PFSK-1 (cell line): ENCODE measurements around the gene INHBB.

Experiments used
- FOXP2 ChIP-seq: optimal IDR thresholded peaks from 2 replicates; pipeline ENCODE3; 2011; ENCODE audit warnings: borderline replicate concordance, control low read depth, inconsistent platforms; ENCODE audit not compliant: insufficient read depth; ENCODE audit errors: extremely low read length, extremely low read depth
- POLR2AphosphoS5 ChIP-seq: IDR thresholded peaks from 2 replicates; pipeline ENCODE4 v1.6.1; 2012; ENCODE audit warnings: low read depth, mild to moderate bottlenecking, control low read depth, low read length, moderate library complexity
- SIN3A ChIP-seq: IDR thresholded peaks from 2 replicates; pipeline ENCODE4 v1.6.1; 2012; ENCODE audit warnings: mild to moderate bottlenecking, low read length, moderate library complexity, borderline replicate concordance; ENCODE audit not compliant: insufficient read depth
- TAF1 ChIP-seq: IDR thresholded peaks from 2 replicates; pipeline ENCODE4 v1.6.1; 2012; ENCODE audit warnings: low read length, control low read depth, borderline replicate concordance; ENCODE audit not compliant: insufficient read depth
- TF ChIP-seq, protein P1 (sequence below), 2 experiments: IDR thresholded peaks; 2 replicates each; pipeline versions ENCODE4 v1.6.1 to v1.8.0; 2011 to 2012; ENCODE audit warnings: low read depth in 2 of 2, low read length in 2 of 2, control low read depth in 1 of 2, inconsistent platforms in 1 of 2, mild to moderate bottlenecking in 1 of 2, moderate library complexity in 1 of 2; ENCODE audit not compliant: insufficient read depth in 1 of 2

Gene INHBB

DNA sequence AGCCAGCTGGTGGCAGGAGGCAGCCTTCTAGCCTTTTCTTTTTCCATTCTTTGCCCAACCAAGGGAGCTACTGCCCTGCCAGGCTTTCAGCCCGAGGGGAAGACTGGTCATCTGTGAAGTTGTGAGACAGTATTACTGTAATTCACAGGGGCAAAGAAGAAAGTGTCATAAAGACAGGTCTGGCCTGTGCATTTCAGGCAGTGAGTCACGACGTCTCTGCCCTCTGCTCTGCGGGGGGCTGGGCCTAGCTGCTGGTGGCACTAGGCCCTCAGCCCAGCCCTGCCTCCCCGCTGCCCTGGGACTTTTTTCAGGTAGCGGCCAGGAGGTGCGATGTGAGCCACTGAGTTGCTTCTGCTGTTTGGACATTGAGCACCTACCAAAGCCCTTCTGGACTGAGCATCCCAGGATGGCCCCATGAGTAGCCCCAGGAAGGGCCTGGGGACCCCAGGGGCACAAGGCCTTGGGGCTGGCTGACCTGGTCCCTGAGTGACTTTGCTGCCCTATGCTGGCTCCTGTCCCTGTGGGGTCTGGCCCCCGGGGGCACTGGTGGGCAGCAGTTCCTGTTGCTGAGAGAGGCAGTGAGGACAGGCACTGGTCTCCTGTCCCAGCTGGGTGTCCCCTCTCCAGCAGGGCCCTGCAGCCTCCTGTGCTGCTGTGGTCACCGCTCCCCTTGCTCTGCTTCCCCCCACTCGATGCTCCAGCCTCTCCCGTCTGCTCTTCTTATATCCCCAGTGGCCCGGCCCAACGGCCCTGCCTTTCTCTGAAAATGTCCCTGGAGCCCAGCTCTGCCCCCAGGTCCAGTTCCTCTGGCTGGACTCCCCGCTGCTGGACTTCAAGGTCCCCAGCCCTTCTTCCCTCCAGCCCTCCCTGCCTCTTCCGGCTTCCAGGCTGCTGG, 7.0 kb downstream of the INHBB start:
- TF ChIP-seq TAF1: no peak
- no peak for TF ChIP-seq POLR2AphosphoS5
- no peak for TF ChIP-seq FOXP2
- no peak for TF ChIP-seq SIN3A
- TF ChIP-seq, protein P1, sequence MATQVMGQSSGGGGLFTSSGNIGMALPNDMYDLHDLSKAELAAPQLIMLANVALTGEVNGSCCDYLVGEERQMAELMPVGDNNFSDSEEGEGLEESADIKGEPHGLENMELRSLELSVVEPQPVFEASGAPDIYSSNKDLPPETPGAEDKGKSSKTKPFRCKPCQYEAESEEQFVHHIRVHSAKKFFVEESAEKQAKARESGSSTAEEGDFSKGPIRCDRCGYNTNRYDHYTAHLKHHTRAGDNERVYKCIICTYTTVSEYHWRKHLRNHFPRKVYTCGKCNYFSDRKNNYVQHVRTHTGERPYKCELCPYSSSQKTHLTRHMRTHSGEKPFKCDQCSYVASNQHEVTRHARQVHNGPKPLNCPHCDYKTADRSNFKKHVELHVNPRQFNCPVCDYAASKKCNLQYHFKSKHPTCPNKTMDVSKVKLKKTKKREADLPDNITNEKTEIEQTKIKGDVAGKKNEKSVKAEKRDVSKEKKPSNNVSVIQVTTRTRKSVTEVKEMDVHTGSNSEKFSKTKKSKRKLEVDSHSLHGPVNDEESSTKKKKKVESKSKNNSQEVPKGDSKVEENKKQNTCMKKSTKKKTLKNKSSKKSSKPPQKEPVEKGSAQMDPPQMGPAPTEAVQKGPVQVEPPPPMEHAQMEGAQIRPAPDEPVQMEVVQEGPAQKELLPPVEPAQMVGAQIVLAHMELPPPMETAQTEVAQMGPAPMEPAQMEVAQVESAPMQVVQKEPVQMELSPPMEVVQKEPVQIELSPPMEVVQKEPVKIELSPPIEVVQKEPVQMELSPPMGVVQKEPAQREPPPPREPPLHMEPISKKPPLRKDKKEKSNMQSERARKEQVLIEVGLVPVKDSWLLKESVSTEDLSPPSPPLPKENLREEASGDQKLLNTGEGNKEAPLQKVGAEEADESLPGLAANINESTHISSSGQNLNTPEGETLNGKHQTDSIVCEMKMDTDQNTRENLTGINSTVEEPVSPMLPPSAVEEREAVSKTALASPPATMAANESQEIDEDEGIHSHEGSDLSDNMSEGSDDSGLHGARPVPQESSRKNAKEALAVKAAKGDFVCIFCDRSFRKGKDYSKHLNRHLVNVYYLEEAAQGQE (IDR thresholded peaks at IDR 0.05; ENCODE audit: insufficient read depth in 1 of 2, low read depth in 2 of 2, low read length in 2 of 2): no peak

DNA sequence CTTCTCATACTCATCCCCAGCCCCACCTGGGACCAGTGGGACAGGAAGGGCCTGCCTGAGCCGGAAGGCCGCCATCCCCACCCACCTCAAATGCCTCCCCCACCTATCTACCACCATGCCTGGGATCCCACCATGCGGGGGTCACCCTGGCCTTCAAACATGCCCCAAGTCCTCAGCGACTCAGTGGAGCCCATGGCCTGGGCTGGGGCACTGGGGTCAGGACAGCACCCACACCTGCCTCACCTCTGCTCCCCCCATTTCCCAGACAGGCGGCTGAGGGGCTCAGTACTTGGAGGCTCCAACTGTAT, 7.6 kb downstream of the INHBB start:
- no peak for TF ChIP-seq TAF1
- TF ChIP-seq SIN3A: no peak
- TF ChIP-seq, protein P1 (IDR thresholded peaks at IDR 0.05; ENCODE audit: insufficient read depth in 1 of 2, low read depth in 2 of 2, low read length in 2 of 2): no peak
- TF ChIP-seq POLR2AphosphoS5: no peak
- no peak for TF ChIP-seq FOXP2

DNA sequence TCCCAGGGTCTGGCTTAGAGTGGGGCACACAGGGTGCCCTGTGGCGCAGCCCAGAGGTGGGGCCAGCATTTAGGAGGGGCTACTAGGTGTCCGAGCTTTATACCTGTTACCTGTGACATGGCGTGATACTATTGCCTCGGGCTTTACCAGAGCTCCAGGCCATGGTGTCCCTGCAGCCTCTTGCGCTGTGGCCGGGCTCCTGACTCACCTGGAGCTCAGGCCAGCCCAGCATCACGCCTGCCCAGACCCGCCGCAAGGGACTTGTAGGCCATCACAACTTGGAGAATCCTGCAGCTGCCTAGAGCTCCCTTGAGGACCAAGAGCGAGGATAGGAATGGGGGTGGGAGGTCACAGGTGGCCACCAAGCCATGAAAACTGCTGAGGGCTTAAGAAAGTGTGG, 8.0 kb downstream of the INHBB start:
- no peak for TF ChIP-seq TAF1
- TF ChIP-seq, protein P1 (IDR thresholded peaks at IDR 0.05; ENCODE audit: insufficient read depth in 1 of 2, low read depth in 2 of 2, low read length in 2 of 2): no peak

GRCh38 chr2:120354467-120354866, 8.5 kb downstream of the INHBB start:
- TF ChIP-seq TAF1 (no peak), FOXP2 (no peak), POLR2AphosphoS5 (no peak), SIN3A (no peak)
- TF ChIP-seq, protein P1 (IDR thresholded peaks at IDR 0.05; ENCODE audit: insufficient read depth in 1 of 2, low read depth in 2 of 2, low read length in 2 of 2): no peak
